Mucosa of stomach (tissue), 1 donor: ENCODE results near the gene BMP2K.

Experiments
- H3K27me3 ChIP-seq: one replicate; pipeline ENCODE4 v1.7.0; 2013; ENCODE audit warnings: mild to moderate bottlenecking, low read length; ENCODE audit not compliant: control insufficient read depth, insufficient read depth
- H3K36me3 ChIP-seq: one replicate; pipeline ENCODE4 v1.7.0; 2013; ENCODE audit warnings: low read length; ENCODE audit not compliant: control insufficient read depth, insufficient read depth
- H3K4me1 ChIP-seq: one replicate; pipeline ENCODE4 v1.7.0; 2013; ENCODE audit warnings: mild to moderate bottlenecking, low read length; ENCODE audit not compliant: control insufficient read depth, insufficient read depth
- H3K4me3 ChIP-seq: one replicate; pipeline ENCODE4 v1.7.0; 2013; ENCODE audit warnings: low read length
- H3K9ac ChIP-seq: one replicate; pipeline ENCODE4 v1.7.0; 2013; ENCODE audit warnings: mild to moderate bottlenecking, low read length, moderate library complexity
- H3K9me3 ChIP-seq: one replicate; pipeline ENCODE4 v1.7.0; 2013; ENCODE audit warnings: mild to moderate bottlenecking, low read length, moderate library complexity; ENCODE audit not compliant: control insufficient read depth
- donor health status: Pancreatic carcinoma.

BMP2K gene

GRCh38 chr4:78776079-78776728 lies at the start of gene BMP2K:
BMP2K (plus strand) TSS chr4:78776350; CDS start chr4:78776544, 194 bp downstream.
- peaks cover 12% of the 10 kb centered on the region for H3K4me1 ChIP-seq
- H3K36me3 ChIP-seq: no peaks in the 10 kb centered on the region
- no peaks in the 10 kb centered on the region for H3K27me3 ChIP-seq
- no peaks in the 10 kb centered on the region for H3K9me3 ChIP-seq
- H3K9ac ChIP-seq: peak within 1 kb of the TSS; percentile 97
- H3K4me3 ChIP-seq: peak within 1 kb of the TSS; percentile 96

GRCh38 chr4:78726546-78726945 lies 49.6 kb upstream of the BMP2K start:
- Histone ChIP-seq H3K4me3 (no peak overlapping the region), H3K9me3 (no peaks in the 10 kb centered on the region), H3K36me3 (no peaks in the 10 kb centered on the region), H3K27me3 (no peaks in the 10 kb centered on the region), H3K9ac (no peak overlapping the region), H3K4me1 (no peaks in the 10 kb centered on the region)

GRCh38 chr4:78732332-78733104 lies 43.6 kb upstream of the BMP2K start:
- Histone ChIP-seq H3K36me3 (no peaks in the 10 kb centered on the region), H3K4me1 (no peaks in the 10 kb centered on the region), H3K9me3 (no peaks in the 10 kb centered on the region), H3K27me3 (no peaks in the 10 kb centered on the region), H3K9ac (no peak overlapping the region), H3K4me3 (no peak overlapping the region)

- Histone ChIP-seq H3K27me3 (no peaks in the 10 kb centered on the region), H3K9me3 (no peaks in the 10 kb centered on the region), H3K4me1 (no peaks in the 10 kb centered on the region), H3K36me3 (no peaks in the 10 kb centered on the region), H3K4me3 (no peak overlapping the region), H3K9ac (no peak overlapping the region)
Observed at GRCh38 chr4:78734441-78735162, 41.5 kb upstream of the BMP2K start.

GRCh38 chr4:78735697-78736096 lies 40.5 kb upstream of the BMP2K start:
- Histone ChIP-seq H3K4me3 (no peak overlapping the region), H3K4me1 (no peaks in the 10 kb centered on the region), H3K36me3 (no peaks in the 10 kb centered on the region), H3K9ac (no peak overlapping the region), H3K9me3 (no peaks in the 10 kb centered on the region), H3K27me3 (no peaks in the 10 kb centered on the region)

- Histone ChIP-seq H3K27me3 (no peaks in the 10 kb centered on the region), H3K4me1 (no peaks in the 10 kb centered on the region), H3K9me3 (no peaks in the 10 kb centered on the region), H3K9ac (no peak overlapping the region), H3K36me3 (no peaks in the 10 kb centered on the region), H3K4me3 (no peak overlapping the region)
Observed at GRCh38 chr4:78737035-78737434, 39.1 kb upstream of the BMP2K start.

- no peak overlapping the region for H3K9ac ChIP-seq
- no peaks in the 10 kb centered on the region for H3K36me3 ChIP-seq
- no peaks in the 10 kb centered on the region for H3K4me1 ChIP-seq
- no peaks in the 10 kb centered on the region for H3K27me3 ChIP-seq
- no peaks in the 10 kb centered on the region for H3K9me3 ChIP-seq
- no peak overlapping the region for H3K4me3 ChIP-seq
Observed at GRCh38 chr4:78737973-78738372, 38.2 kb upstream of the BMP2K start.

GRCh38 chr4:78742300-78742699 lies 33.9 kb upstream of the BMP2K start:
- Histone ChIP-seq H3K4me1 (no peaks in the 10 kb centered on the region), H3K36me3 (no peaks in the 10 kb centered on the region), H3K9me3 (no peaks in the 10 kb centered on the region), H3K9ac (no peak overlapping the region), H3K27me3 (no peaks in the 10 kb centered on the region), H3K4me3 (no peak overlapping the region)

GRCh38 chr4:78747475-78747922 lies 28.7 kb upstream of the BMP2K start:
- no peaks in the 10 kb centered on the region for H3K9me3 ChIP-seq
- H3K36me3 ChIP-seq: no peaks in the 10 kb centered on the region
- no peak overlapping the region for H3K9ac ChIP-seq
- no peaks in the 10 kb centered on the region for H3K27me3 ChIP-seq
- H3K4me1 ChIP-seq: no peaks in the 10 kb centered on the region
- H3K4me3 ChIP-seq: no peak overlapping the region

GRCh38 chr4:78748381-78748780 lies 27.8 kb upstream of the BMP2K start:
- Histone ChIP-seq H3K27me3 (no peaks in the 10 kb centered on the region), H3K4me3 (no peak overlapping the region), H3K4me1 (no peaks in the 10 kb centered on the region), H3K36me3 (no peaks in the 10 kb centered on the region), H3K9me3 (no peaks in the 10 kb centered on the region), H3K9ac (no peak overlapping the region)

- no peaks in the 10 kb centered on the region for H3K36me3 ChIP-seq
- no peaks in the 10 kb centered on the region for H3K27me3 ChIP-seq
- no peak overlapping the region for H3K9ac ChIP-seq
- H3K4me1 ChIP-seq: no peaks in the 10 kb centered on the region
- H3K4me3 ChIP-seq: no peak overlapping the region
- no peaks in the 10 kb centered on the region for H3K9me3 ChIP-seq
Observed at GRCh38 chr4:78749258-78749971, 26.7 kb upstream of the BMP2K start.
